Fibroblast of villous mesenchyme (primary cell): ENCODE results near the gene SRD5A1. TPM values are rescaled to one million over a fixed set of nuclear protein-coding genes. Genes with fewer than 3 reads are reported as not detected.

ENCODE experiments used
- DNase-seq: peaks from one replicate; pipeline ENCODE4 v3.0.0-alpha.2; 2010; ENCODE audit warnings: low read depth
- H3K4me3 ChIP-seq: 2 replicates; pipeline ENCODE4 v1.5.1; 2011; ENCODE audit warnings: low read depth, mild to moderate bottlenecking, low read length
- CTCF ChIP-seq: IDR thresholded peaks from 2 replicates; pipeline ENCODE4 v1.5.1; 2012; ENCODE audit warnings: low read depth, mild to moderate bottlenecking, low read length; ENCODE audit not compliant: insufficient read depth
- total RNA-seq: library from RNA; depleted of rRNA; stranded (reverse); fragments of >200 nt; gene quantifications from 2 replicates; pipeline ENCODE4 v1.2.3, GENCODE V29; 2012

The SRD5A1 gene
- total RNA-seq, 1 donor = 7.3 TPM

- DNase-seq = no peak
- no peak for TF ChIP-seq CTCF
- no peak overlapping the region for H3K4me3 ChIP-seq
Measured at GRCh38 chr5:6602441-6602840, 30.8 kb upstream of the SRD5A1 start.

- DNase-seq = no peak
- no peak overlapping the region for H3K4me3 ChIP-seq
- TF ChIP-seq CTCF = no peak
Measured at GRCh38 chr5:6603643-6604042, 29.6 kb upstream of the SRD5A1 start.

DNA sequence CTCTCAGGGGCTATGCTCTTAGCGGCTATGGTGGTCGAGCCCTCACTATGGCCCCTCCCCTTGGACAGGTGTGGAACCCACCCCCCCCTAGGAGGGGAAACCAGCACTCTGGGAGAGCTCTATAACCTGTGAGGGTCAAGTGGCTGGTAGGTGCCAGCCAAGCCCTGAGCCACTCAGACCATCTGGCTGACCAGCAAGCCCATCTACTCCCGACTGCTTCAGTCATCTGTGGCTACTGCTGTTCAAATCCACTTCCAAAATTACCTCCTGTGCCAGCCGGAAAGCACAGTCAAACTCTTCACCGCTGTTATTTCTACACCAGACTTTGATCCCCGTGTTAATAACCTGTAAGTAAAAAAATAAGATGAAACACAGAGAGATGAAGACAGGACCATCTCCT is 28.9 kb upstream of the SRD5A1 start:
- no peak for DNase-seq
- no peak for TF ChIP-seq CTCF
- no peak overlapping the region for H3K4me3 ChIP-seq

DNA sequence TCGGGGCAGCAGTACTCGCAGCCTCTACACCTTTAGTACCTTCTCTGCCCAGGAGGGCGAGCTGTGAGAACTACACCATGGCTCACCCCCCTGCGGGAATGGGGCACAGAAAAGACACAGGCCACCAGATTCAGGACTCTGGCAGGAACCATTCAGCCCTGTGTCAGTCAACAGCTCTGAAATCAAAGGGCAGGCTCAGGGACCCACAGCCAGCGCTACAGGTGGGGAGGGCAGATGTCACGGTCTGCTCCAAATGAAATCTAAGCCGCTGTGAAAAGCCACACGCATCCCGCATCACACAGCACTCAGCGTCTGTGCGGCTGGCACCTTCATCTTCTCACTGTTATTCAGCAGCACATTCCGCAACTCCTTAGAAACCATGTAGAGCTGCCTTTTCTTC is 28.3 kb upstream of the SRD5A1 start:
- H3K4me3 ChIP-seq = no peak overlapping the region
- no peak for TF ChIP-seq CTCF
- DNase-seq = no peak

DNA sequence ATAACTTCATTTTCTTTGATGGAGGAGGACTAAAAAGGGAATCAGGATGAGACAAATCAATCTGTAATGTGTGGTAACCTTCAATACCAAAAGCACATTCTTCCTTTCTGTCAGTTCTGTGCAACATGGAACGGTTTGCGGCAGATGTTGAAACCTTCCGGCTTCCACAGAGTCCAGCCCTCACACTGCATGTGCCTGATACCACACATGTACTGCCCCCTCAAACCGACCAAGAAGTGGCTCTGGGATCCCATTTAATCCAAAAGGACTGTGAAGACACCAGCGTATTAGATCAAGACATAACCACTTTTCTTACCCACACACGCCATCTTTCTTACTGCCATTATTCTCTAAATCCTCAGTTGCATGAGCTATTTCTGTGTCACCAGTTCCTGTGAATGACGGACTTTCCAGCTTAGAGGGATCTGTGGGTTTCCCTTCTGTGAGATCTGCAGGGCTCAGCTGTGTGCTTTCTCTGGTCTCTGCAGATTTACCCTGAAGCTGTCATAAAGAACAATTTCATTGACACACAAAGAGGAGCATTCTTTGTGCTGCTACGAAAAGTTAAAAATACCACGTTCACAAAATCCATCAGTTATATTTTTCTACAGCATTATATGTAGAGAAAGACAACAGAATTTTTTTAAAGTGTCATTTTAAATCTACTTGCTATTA is 26.2 kb upstream of the SRD5A1 start:
- TF ChIP-seq CTCF = no peak
- DNase-seq = no peak
- H3K4me3 ChIP-seq = no peak overlapping the region

GRCh38 chr5:6607559-6607936 is 25.7 kb upstream of the SRD5A1 start:
- no peak for TF ChIP-seq CTCF
- H3K4me3 ChIP-seq = no peak overlapping the region
- no peak for DNase-seq

DNA sequence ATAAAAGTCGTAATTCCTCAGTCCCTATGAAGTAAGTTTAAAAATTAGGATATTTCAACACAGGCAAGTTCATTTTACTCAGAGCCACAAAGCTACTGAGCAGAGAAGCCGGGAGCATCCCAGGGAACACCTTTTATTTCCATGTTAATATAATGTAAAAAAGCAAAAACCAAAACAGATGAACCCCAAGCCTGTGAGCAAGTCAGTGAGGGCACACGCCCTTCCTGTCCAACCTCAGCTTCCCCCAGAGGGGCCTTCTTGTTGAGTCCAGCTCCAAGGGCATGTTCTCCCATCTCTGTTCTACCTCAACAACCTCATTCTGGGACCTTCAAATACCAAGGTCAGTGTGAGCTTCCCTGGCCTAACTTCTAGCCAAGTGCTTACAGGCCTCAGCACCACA is 25.2 kb upstream of the SRD5A1 start:
- TF ChIP-seq CTCF = no peak
- no peak overlapping the region for H3K4me3 ChIP-seq
- no peak for DNase-seq
